HTERT RPE-1 (cell line): ENCODE data around the gene TMA7.
"Not testable (repeated sequence)": the region's sequence is repeated elsewhere in the genome, so short reads cannot be mapped to it uniquely, and the experiment has no call there.

ENCODE experiments used
- in situ Hi-C: fragments of 300-500 bp; cut with MboI; formaldehyde crosslinking; loops from 4 replicates; pipeline ENCODE4 v1.14.3; 2020; ENCODE audit warnings: low sequenced_read_pairs

TMA7 gene

GRCh38 chr3:48435774-48436476, 4.1 kb upstream of the TMA7 start:
- in situ Hi-C loops, result no loop called here

DNA sequence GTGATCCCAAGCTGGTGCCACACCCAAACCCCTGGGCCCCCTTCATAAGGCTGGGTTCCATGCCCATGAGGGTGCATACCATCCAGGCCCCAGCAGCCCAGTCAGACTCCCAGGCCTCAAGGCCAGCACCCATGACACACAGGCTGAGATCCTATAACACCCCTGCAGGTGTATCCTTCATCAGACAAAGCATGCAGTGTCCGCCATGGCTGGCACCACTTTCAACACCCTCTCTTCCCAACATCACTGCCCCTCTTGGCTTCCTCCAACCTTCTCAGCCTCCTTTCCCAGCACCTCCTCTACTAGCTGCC, 3.6 kb upstream of the TMA7 start:
- in situ Hi-C loops, result no loop called here

DNA sequence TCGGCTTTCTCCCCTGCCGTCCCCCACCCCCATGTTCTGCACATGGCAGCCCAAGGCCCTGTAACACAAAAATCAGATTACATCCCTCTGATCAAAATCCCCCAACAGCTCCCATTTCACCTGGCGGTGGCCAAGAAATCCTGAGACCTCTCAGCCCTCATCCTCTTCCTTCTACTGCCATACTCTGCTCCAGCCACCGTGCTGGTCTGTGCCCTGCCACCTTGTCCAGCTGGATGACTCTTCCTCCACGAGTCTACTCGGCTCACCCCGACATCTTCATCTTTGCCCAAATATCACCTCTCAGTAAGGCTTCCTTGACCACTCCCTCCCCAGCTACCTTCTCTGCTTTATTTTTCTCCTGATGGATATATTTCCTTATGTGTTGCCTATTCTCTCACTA, 3.2 kb upstream of the TMA7 start:
- in situ Hi-C loops, result no loop called here

DNA sequence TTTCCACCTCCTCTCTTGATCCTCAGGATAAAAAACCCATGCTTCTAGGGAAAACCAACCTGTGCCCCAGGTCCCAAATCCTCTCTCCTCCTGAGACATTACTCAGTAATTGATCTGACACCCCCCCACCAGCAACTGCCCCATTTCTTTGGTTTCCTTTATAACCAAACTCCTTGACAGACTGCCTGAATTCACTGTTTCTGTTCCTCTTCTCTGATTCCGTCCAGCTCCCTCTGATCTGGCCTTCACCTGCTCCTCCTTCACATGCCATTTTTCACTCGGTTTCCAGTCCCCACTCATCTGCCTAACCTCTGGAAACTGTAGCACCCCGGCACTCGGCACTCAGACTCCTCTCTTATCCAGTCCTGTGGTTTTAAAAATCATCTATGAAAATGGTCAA, 2.2 kb upstream of the TMA7 start:
- in situ Hi-C loops, result no loop called here

- in situ Hi-C loops, result no loop called here
These were observed 517 bp downstream of the TMA7 start for GRCh38 chr3:48440590-48440958.

DNA sequence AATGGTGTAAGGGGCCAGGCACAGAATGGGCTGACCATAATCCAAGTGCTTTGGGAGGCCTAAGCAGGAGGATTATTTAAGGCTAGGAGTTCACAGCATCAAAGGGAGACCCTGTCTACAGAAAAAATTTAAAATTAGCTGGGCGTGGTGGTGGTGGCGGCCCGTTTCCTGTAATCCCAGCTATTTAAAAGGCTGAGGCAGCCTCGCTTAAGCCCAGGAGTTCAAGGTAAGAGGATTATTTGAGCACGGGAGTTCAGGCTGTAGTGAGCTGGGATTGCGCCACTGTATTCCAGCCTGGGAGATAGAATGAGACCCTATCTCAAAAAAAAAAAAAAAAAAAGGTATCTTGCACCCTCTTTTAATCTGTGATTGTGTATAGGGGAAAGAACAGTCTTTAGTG, 1.9 kb downstream of the TMA7 start:
- in situ Hi-C loops, result no loop called here

GRCh38 chr3:48445277-48445882, 5.3 kb downstream of the TMA7 start:
- in situ Hi-C loops, result no loop called here

GRCh38 chr3:48446043-48446424, 6.0 kb downstream of the TMA7 start:
- in situ Hi-C loops, result no loop called here

GRCh38 chr3:48446425-48447193, 6.6 kb downstream of the TMA7 start, which contains the start of gene ATRIP:
Gene ATRIP (plus strand): TSS chr3:48446737. CDS start chr3:48446846, 109 bp downstream.
- in situ Hi-C loops, result no loop called here

GRCh38 chr3:48451270-48451669, 11.2 kb downstream of the TMA7 start:
- in situ Hi-C loops, result no loop called here

DNA sequence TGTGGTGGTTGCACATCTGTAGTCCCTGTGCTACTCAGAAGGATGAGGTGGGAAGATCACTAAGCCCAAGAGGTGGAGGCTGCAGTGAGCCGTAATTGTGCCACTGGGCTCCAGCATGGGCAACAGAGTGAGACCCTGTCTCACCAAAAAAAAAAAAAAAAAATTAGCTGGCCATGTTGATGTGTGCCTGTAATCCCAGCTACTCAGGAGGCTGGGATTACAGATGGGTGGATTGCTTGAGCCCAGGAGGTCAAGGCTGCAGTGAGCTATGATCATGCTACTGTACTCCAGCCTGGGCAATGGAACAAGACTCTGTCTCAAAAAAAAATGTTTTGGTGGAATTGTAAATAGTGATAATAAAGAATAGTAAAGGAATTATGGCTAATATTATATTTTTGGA, 16.4 kb downstream of the TMA7 start:
- in situ Hi-C loops, result no loop called here

DNA sequence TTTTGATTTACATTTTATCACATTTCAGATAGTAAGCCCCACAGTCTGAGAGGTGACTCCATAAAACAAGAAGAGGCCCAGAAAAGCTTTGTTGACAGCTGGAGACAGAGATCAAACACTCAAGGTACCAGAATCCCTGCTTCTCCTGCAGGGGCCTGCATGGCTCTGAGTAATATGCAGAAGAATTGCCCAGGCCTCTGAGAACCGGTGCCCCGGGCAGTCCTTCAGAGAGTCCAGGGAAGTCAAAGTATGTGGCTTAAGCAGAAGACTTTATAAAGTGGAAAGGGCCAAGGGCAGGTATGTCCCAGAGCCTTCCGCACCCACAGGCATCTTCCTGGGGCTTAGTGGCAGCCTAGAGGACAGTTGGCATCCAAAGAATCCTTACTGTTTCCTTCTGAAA, 19.3 kb downstream of the TMA7 start:
- in situ Hi-C loops, result no loop called here

DNA sequence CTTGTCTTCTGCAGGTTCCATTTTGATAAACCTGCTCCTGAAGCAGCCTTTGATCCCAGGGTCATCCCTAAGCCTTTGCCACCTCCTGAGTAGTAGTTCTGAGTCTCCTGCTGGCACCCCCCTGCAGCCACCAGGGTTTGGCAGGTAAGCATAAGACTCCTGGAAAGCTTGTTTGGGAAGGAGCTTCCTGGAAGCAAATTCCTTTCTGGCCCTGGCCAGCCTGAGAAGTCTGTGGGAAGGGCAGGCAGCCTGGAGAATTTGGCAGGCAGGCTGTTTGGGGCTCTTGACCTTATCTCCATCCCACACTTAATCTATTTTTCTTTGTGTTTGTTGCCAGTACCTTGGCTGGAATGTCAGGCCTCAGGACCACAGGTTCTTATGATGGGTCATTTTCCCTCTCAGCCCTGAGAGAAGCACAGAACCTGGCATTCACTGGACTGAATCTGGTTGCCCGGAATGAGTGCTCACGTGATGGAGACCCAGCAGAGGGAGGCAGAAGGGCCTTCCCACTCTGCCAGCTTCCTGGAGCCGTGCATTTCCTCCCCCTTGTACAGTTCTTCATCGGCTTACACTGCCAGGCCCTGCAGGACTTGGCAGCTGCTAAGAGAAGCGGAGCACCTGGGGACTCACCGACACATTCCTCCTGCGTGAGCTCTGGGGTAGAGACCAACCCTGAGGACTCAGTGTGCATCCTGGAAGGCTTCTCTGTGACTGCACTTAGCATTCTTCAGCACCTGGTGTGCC, 19.9 kb downstream of the TMA7 start:
- in situ Hi-C loops, result no loop called here

GRCh38 chr3:48460517-48460902, 20.5 kb downstream of the TMA7 start:
- in situ Hi-C loops, result no loop called here

- in situ Hi-C loops, result not testable (repeated sequence)
These were observed 21.7 kb downstream of the TMA7 start for GRCh38 chr3:48461767-48462166.

GRCh38 chr3:48463703-48464102, 23.6 kb downstream of the TMA7 start:
- in situ Hi-C loops, result no loop called here

DNA sequence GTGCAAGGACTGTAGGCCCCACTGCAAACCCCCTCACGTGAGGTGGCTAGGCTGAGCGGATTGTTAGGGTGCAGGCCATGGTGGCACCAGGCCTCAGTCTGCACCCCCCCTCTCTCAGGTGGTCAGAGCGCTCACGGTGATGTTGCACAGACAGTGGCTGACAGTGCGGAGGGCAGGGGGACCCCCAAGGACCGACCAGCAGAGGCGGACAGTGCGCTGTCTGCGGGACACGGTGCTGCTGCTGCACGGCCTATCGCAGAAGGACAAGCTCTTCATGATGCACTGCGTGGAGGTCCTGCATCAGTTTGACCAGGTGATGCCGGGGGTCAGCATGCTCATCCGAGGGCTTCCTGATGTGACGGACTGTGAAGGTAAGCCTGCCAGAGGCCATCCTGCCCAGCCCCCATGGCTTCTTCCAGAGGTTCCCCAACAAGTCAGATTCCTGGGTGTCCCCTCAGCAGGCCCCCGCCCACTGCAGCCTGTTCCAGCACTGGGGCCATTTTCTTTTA, 24.7 kb downstream of the TMA7 start:
- in situ Hi-C loops, result no loop called here

- in situ Hi-C loops, result no loop called here
These were observed 25.1 kb downstream of the TMA7 start for GRCh38 chr3:48465237-48465530.

DNA sequence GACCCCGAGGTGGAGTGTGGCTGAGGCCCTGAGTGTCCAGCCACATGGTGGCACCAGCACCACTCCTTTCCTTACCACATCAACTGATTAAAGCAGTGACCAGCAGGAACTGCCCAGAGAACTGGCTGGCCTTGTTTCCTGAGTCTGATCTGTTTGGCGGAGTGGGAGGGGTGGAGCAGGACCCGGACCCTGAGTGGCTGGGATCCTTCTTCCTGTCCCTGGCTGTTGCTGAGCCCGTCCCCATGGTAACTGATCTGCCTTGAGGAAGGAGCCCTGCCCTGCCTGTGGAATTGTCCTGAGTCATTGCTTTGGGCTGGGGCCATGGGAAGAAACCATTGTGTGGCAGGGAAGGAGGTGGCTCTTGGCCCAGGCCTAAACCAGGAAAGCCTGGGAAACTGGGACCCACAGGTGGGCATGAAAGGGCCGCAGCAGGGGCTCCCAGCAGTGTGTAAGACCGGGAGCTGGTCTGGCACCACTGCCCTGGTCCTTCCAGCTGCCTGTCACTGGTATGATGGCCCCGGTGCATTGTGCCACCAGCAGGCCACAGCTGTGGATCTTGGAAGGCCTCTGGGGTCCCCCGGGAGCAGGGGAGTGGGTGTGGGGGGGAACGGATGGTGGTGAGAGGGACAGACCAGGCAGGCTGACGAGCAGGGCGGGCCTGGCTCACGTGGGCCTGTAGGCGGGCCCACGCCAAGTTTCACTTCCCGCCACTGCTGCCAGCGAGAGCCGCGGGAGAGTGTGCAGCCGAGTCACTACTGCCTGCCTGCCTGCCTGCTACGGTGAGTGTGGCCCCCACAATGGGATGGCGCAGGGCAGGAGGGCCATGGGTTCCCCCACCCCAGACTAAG, 25.7 kb downstream of the TMA7 start:
- in situ Hi-C loops, result no loop called here

GRCh38 chr3:48466386-48467109, 26.5 kb downstream of the TMA7 start:
- in situ Hi-C loops, result no loop called here
